Ishikawa (cell line): ENCODE results near the gene ESAM.

Experiments
- CEBPB ChIP-seq: IDR thresholded peaks from 2 replicates; pipeline ENCODE4 v1.6.1; 2012
- CREB1 ChIP-seq: IDR thresholded peaks from 2 replicates; pipeline ENCODE4 v1.6.1; 2012; ENCODE audit warnings: low read depth
- EGR1 ChIP-seq: IDR thresholded peaks from 2 replicates; pipeline ENCODE4 v1.6.1; 2012
- EP300 ChIP-seq: IDR thresholded peaks from 2 replicates; pipeline ENCODE4 v1.6.1; 2012; ENCODE audit warnings: borderline replicate concordance
- FOXM1 ChIP-seq: IDR thresholded peaks from 2 replicates; pipeline ENCODE4 v1.6.1; 2012; ENCODE audit warnings: low read depth, borderline replicate concordance
- MAX ChIP-seq: IDR thresholded peaks from 2 replicates; pipeline ENCODE4 v1.6.1; 2012
- NFIC ChIP-seq: IDR thresholded peaks from 2 replicates; pipeline ENCODE4 v1.6.1; 2012
- RAD21 ChIP-seq: IDR thresholded peaks from 2 replicates; pipeline ENCODE4 v1.6.1; 2012; ENCODE audit warnings: low read depth
- TAF1 ChIP-seq: IDR thresholded peaks from 2 replicates; pipeline ENCODE4 v1.6.1; 2012; ENCODE audit warnings: low read depth, mild to moderate bottlenecking
- TCF12 ChIP-seq: IDR thresholded peaks from 2 replicates; pipeline ENCODE4 v1.6.1; 2012; ENCODE audit warnings: low read depth
- TEAD4 ChIP-seq: IDR thresholded peaks from 2 replicates; pipeline ENCODE4 v1.6.1; 2012
- YY1 ChIP-seq: IDR thresholded peaks from 2 replicates; pipeline ENCODE4 v1.6.1; 2012; ENCODE audit warnings: low read depth
- ZBTB7A ChIP-seq: IDR thresholded peaks from 2 replicates; pipeline ENCODE4 v1.6.1; 2012; ENCODE audit warnings: low read depth
- TF ChIP-seq, protein P1 (sequence below): IDR thresholded peaks from 2 replicates; pipeline ENCODE4 v1.6.1; 2012
- TF ChIP-seq, protein P2 (sequence below): IDR thresholded peaks from 2 replicates; pipeline ENCODE4 v1.6.1; 2012; ENCODE audit warnings: low read depth, mild to moderate bottlenecking

The ESAM gene

GRCh38 chr11:124748100-124748418, 14.0 kb downstream of the ESAM start:
- no peak for TF ChIP-seq FOXM1
- TF ChIP-seq, protein P1, sequence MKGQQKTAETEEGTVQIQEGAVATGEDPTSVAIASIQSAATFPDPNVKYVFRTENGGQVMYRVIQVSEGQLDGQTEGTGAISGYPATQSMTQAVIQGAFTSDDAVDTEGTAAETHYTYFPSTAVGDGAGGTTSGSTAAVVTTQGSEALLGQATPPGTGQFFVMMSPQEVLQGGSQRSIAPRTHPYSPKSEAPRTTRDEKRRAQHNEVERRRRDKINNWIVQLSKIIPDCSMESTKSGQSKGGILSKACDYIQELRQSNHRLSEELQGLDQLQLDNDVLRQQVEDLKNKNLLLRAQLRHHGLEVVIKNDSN: no peak
- no peak for TF ChIP-seq MAX
- no peak for TF ChIP-seq EP300
- TF ChIP-seq CEBPB: no peak
- no peak for TF ChIP-seq NFIC
- no peak for TF ChIP-seq YY1

DNA sequence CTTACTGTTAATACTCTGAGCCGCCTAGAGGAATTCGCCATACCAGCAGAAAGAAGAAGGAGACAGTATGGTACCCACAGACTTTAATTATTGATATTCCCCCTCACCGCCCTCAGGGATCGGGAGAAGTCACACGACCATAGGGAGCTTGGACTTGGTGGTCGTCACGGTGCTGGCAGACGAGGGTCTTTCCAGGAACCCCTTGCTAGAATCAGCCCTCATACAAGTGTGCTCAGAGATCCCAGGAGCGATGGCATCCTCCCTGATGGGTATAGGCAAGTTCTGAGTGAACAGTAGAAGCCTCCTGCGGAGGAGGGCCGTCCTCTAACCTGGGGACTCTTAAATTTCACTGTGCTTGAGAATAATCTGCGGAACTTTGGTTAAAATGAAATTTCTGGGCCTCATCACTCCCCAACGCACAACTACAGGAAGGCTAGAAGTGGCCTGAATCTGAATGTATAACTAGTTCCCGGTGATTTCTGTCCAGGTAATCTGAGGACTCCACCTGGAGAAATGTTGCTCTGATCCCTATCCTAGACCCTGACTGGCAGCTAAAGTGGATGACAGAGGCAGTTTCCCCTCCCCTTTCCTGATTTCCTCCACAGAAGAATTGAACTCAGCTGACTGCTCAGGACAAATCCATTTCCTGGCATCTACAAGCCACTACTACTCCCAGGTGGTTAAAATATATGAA, 14.5 kb downstream of the ESAM start:
- TF ChIP-seq, protein P2, sequence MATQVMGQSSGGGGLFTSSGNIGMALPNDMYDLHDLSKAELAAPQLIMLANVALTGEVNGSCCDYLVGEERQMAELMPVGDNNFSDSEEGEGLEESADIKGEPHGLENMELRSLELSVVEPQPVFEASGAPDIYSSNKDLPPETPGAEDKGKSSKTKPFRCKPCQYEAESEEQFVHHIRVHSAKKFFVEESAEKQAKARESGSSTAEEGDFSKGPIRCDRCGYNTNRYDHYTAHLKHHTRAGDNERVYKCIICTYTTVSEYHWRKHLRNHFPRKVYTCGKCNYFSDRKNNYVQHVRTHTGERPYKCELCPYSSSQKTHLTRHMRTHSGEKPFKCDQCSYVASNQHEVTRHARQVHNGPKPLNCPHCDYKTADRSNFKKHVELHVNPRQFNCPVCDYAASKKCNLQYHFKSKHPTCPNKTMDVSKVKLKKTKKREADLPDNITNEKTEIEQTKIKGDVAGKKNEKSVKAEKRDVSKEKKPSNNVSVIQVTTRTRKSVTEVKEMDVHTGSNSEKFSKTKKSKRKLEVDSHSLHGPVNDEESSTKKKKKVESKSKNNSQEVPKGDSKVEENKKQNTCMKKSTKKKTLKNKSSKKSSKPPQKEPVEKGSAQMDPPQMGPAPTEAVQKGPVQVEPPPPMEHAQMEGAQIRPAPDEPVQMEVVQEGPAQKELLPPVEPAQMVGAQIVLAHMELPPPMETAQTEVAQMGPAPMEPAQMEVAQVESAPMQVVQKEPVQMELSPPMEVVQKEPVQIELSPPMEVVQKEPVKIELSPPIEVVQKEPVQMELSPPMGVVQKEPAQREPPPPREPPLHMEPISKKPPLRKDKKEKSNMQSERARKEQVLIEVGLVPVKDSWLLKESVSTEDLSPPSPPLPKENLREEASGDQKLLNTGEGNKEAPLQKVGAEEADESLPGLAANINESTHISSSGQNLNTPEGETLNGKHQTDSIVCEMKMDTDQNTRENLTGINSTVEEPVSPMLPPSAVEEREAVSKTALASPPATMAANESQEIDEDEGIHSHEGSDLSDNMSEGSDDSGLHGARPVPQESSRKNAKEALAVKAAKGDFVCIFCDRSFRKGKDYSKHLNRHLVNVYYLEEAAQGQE: no peak
- TF ChIP-seq EP300: no peak
- no peak for TF ChIP-seq EGR1
- TF ChIP-seq ZBTB7A: no peak
- no peak for TF ChIP-seq NFIC
- TF ChIP-seq TEAD4: no peak
- TF ChIP-seq, protein P1: no peak
- no peak for TF ChIP-seq YY1
- TF ChIP-seq FOXM1: no peak
- no peak for TF ChIP-seq TAF1
- no peak for TF ChIP-seq CREB1
- no peak for TF ChIP-seq RAD21
- TF ChIP-seq MAX: no peak
- TF ChIP-seq CEBPB: no peak
- no peak for TF ChIP-seq TCF12

GRCh38 chr11:124746621-124747243, 15.4 kb downstream of the ESAM start:
- TF ChIP-seq FOXM1: no peak
- TF ChIP-seq, protein P1: peak; percentile 73
- TF ChIP-seq NFIC: no peak
- no peak; the same call in none of the 2 replicates for TF ChIP-seq MAX
- TF ChIP-seq CEBPB: no peak
- TF ChIP-seq, protein P2: no peak
- TF ChIP-seq EGR1: peak; percentile 28; the same call in 1 of the 2 replicates
- TF ChIP-seq CREB1: no peak
- peak; percentile 48; the same call in 1 of the 2 replicates for TF ChIP-seq TAF1
- peak; percentile 45 for TF ChIP-seq RAD21
- TF ChIP-seq TEAD4: peak; percentile 91
- no peak for TF ChIP-seq EP300
- TF ChIP-seq ZBTB7A: peak; percentile 68; the same call in 1 of the 2 replicates
- 0 out of 2 replicates have a peak, but pooled peaks have one; percentile 49 for TF ChIP-seq YY1
- peak; percentile 24; the same call in 1 of the 2 replicates for TF ChIP-seq TCF12

DNA sequence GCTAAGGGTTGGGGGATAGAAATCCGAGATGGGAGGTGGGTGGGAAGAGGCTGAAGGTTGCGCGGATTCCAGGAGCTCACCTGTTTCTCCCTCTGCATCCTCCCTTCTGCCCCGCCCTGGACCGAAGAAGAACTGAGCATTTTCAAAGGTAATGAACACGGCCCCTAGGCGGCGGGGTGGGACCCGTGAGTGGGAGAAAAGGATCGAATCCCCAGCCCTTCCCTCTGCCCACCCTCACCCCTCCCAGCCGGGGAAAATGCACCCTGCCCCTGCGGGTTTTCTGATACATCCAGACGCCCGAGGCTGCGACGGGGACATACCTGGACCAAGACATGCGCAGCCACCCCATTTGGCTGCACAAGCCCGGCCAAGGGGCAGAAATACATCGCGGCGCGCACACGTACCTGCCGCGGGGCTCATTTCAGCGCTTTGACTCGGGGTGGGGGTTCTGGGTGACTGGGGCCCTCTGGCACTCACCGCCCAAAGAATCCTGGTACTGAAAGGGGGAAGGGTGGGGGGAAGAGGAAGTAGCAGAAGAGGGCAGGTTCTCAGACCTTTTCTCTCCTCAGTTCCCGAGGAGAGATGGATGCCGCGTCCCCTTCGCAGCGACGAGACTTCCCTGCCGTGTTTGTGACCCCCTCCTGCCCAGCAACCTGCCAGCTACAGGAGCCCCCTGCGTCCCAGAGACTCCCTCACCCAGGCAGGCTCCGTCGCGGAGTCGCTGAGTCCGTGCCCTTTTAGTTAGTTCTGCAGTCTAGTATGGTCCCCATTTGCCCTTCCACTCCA, 16.1 kb downstream of the ESAM start:
- peak; percentile 21; the same call in 1 of the 2 replicates for TF ChIP-seq ZBTB7A
- TF ChIP-seq, protein P1: no peak
- peak; percentile 3; the same call in 1 of the 2 replicates for TF ChIP-seq RAD21
